Measurements from ENCODE around the gene PPP1R18.
A peak's percentile ranks its signal among the peaks of the same experiment; 100 is the strongest.

PPP1R18 gene

DNA sequence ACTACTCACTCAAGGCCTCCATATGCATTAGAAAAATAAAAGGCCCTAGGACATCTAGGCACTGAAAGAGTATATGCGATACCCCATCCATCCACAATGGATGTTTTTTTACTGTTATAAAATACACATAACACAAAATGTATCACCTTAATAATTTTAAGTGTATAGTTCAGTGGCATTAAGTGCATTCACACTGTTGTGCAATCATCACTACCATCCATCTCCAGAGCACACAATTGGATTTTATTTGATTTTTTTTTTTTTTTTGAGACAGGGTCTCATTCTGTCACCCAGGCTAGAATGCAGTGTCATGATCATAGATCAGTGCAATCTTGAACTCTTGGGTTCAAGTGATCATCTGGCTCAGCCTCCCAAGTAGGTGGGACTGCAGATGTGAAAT, 27.8 kb upstream of the PPP1R18 start:
- Histone ChIP-seq H3K4me2 (ENCODE audit: low read length, poor library complexity, severe bottlenecking) (no peak overlapping the region), H4K91ac (ENCODE audit: low read length) (no peak overlapping the region)
- no peak for DNase-seq

DNA sequence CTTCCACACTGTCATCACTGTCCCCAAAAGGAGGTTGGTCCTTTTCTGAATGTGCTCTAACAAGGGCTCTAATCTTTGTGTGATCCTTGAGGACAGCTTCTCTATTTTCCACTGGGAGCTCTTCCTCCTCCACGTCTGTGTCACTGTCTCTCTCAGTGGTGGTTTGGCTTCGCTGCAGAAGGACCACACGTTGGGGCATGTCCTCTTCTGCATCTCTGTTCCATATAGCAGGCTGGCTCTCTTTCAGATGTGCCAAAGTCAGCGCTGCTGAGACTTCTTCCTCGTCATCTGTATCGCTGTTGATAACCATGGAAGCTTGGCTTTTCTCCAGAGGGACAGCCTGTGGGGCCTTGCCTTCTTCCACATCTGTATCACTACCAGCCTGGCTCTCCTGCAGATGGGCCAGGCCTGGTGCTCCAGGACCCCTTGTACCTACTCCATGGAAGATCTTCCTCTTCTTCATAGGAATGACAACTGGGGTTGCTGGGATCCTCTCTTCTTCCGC, 26.0 kb upstream of the PPP1R18 start:
- H3K27ac ChIP-seq (ENCODE audit: low read length, poor library complexity, severe bottlenecking) = no peak overlapping the region
- no peak overlapping the region for H2AK5ac ChIP-seq (ENCODE audit: low read length, severe bottlenecking)
- peaks cover 10% of the 10 kb centered on the region for H3K4me1 ChIP-seq (ENCODE audit: control insufficient read depth, insufficient read depth, low read depth, low read length)
- H4K8ac ChIP-seq (ENCODE audit: low read length) = no peak overlapping the region
- peaks cover 30 to 71% of the 10 kb centered on the region in 2 experiments for H3K36me3 ChIP-seq (ENCODE audit: control insufficient read depth in 1 of 2, insufficient read depth in 2 of 2, low read depth in 1 of 2, low read length in 2 of 2)
- no peak for DNase-seq
- H2BK15ac ChIP-seq (ENCODE audit: low read depth, poor library complexity, severe bottlenecking) = no peak overlapping the region
- H3K9me3 ChIP-seq (ENCODE audit: control insufficient read depth, low read length) = no peaks in the 10 kb centered on the region
- H3K27me3 ChIP-seq (ENCODE audit: control insufficient read depth in 1 of 2, insufficient read depth in 1 of 2, low read length in 2 of 2) = no peaks in the 10 kb centered on the region
- H3K23ac ChIP-seq (ENCODE audit: low read length in 2 of 2) = no peak overlapping the region
- no peak overlapping the region for H2BK5ac ChIP-seq (ENCODE audit: low read depth, low read length, poor library complexity, severe bottlenecking)
- H3K4ac ChIP-seq (ENCODE audit: low read depth in 1 of 2, low read length in 2 of 2) = no peak overlapping the region
- H3K4me3 ChIP-seq (ENCODE audit: insufficient read depth in 1 of 2, low read depth in 1 of 2, low read length in 2 of 2) = no peak overlapping the region
- H3K14ac ChIP-seq (ENCODE audit: low read length in 2 of 2) = no peak overlapping the region
- H2BK120ac ChIP-seq (ENCODE audit: low read depth, low read length) = no peak overlapping the region
- peaks cover 31% of the 10 kb centered on the region for H3K79me1 ChIP-seq (replicated peaks; ENCODE audit: low read length, poor library complexity, severe bottlenecking)
- H2AFZ ChIP-seq (ENCODE audit: low read depth, low read length) = no peak overlapping the region
- no peak overlapping the region for H3K4me2 ChIP-seq (ENCODE audit: low read length, poor library complexity, severe bottlenecking)
- H2BK12ac ChIP-seq (ENCODE audit: low read length in 2 of 2) = no peak overlapping the region
- WGBS = 97% methylated on average over 7 of the region's 7 CpGs
- no peak overlapping the region for H3K18ac ChIP-seq (ENCODE audit: low read depth in 1 of 2, low read length in 2 of 2)
- H4K91ac ChIP-seq (ENCODE audit: low read length) = no peak overlapping the region
- H3K9ac ChIP-seq (ENCODE audit: low read length) = no peak overlapping the region

More for the DNA sequence above, 27.8 kb upstream of the PPP1R18 start:
- Histone ChIP-seq H3K23ac (ENCODE audit: low read length in 2 of 2) (no peak overlapping the region), H3K4ac (ENCODE audit: low read depth in 1 of 2, low read length in 2 of 2) (no peak overlapping the region), H2BK5ac (ENCODE audit: low read depth, low read length, poor library complexity, severe bottlenecking) (no peak overlapping the region), H3K27ac (ENCODE audit: low read length, poor library complexity, severe bottlenecking) (no peak overlapping the region), H3K9ac (ENCODE audit: low read length) (no peak overlapping the region), H4K8ac (ENCODE audit: low read length) (no peak overlapping the region), H3K18ac (ENCODE audit: low read depth in 1 of 2, low read length in 2 of 2) (no peak overlapping the region), H2BK120ac (ENCODE audit: low read depth, low read length) (no peak overlapping the region), H2BK15ac (ENCODE audit: low read depth, poor library complexity, severe bottlenecking) (no peak overlapping the region), H3K9me3 (ENCODE audit: control insufficient read depth, low read length) (no peaks in the 10 kb centered on the region), H3K36me3 (ENCODE audit: control insufficient read depth in 1 of 2, insufficient read depth in 2 of 2, low read depth in 1 of 2, low read length in 2 of 2) (peaks cover 30 to 57% of the 10 kb centered on the region in 2 experiments), H2AK5ac (ENCODE audit: low read length, severe bottlenecking) (no peak overlapping the region), H3K4me1 (ENCODE audit: control insufficient read depth, insufficient read depth, low read depth, low read length) (peaks cover 8% of the 10 kb centered on the region), H2AFZ (ENCODE audit: low read depth, low read length) (no peak overlapping the region), H2BK12ac (ENCODE audit: low read length in 2 of 2) (no peak overlapping the region), H3K14ac (ENCODE audit: low read length in 2 of 2) (no peak overlapping the region), H3K27me3 (ENCODE audit: control insufficient read depth in 1 of 2, insufficient read depth in 1 of 2, low read length in 2 of 2) (no peaks in the 10 kb centered on the region), H3K4me3 (ENCODE audit: insufficient read depth in 1 of 2, low read depth in 1 of 2, low read length in 2 of 2) (no peak overlapping the region), H3K79me1 (replicated peaks; ENCODE audit: low read length, poor library complexity, severe bottlenecking) (peaks cover 30% of the 10 kb centered on the region)
- no CpG with 5 or more reads among the region's 1 CpG for WGBS

DNA sequence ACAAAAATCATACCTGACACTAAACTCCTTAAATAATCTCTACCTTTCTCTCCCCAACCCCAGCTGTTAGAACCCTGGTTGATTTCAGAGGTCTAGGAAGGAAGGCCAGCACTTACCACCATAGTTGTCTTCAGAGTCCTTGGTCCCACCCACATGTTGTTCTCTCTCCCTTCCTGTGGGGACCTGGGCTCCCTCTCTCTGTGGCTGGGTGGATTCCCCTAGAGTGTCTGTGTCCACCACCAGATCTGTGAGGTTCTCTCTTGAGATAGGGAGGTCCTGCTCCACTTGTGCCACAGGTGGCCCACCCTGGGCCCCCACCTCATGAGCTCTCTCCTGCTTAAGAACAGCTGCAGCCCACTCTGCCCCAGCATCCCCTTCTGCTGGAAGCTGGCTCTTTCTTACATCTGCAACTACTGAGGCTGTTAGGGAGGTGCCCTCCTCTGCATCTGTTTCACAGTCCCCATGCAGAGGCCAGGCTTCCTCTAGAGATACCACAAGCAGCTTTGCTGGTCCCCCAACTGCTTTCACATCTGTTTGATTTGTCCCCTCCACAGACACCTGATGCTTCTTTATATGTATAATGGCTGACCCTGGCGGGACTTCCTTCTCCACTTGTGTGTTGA, 25.4 kb upstream of the PPP1R18 start:
- Histone ChIP-seq H2BK15ac (ENCODE audit: low read depth, poor library complexity, severe bottlenecking) (no peak overlapping the region), H3K36me3 (ENCODE audit: control insufficient read depth in 1 of 2, insufficient read depth in 2 of 2, low read depth in 1 of 2, low read length in 2 of 2) (peaks cover 30 to 77% of the 10 kb centered on the region in 2 experiments), H2AFZ (ENCODE audit: low read depth, low read length) (no peak overlapping the region), H3K23ac (ENCODE audit: low read length in 2 of 2) (no peak overlapping the region), H2BK5ac (ENCODE audit: low read depth, low read length, poor library complexity, severe bottlenecking) (no peak overlapping the region), H3K9me3 (ENCODE audit: control insufficient read depth, low read length) (no peaks in the 10 kb centered on the region), H3K9ac (ENCODE audit: low read length) (no peak overlapping the region), H3K79me1 (replicated peaks; ENCODE audit: low read length, poor library complexity, severe bottlenecking) (peaks cover 31% of the 10 kb centered on the region), H2BK12ac (ENCODE audit: low read length in 2 of 2) (no peak overlapping the region), H2BK120ac (ENCODE audit: low read depth, low read length) (no peak overlapping the region), H3K14ac (ENCODE audit: low read length in 2 of 2) (no peak overlapping the region), H3K27ac (ENCODE audit: low read length, poor library complexity, severe bottlenecking) (no peak overlapping the region), H3K4me3 (ENCODE audit: insufficient read depth in 1 of 2, low read depth in 1 of 2, low read length in 2 of 2) (no peak overlapping the region), H4K91ac (ENCODE audit: low read length) (no peak overlapping the region), H3K4me1 (ENCODE audit: control insufficient read depth, insufficient read depth, low read depth, low read length) (peaks cover 13% of the 10 kb centered on the region), H3K27me3 (ENCODE audit: control insufficient read depth in 1 of 2, insufficient read depth in 1 of 2, low read length in 2 of 2) (no peaks in the 10 kb centered on the region), H3K4me2 (ENCODE audit: low read length, poor library complexity, severe bottlenecking) (no peak overlapping the region), H2AK5ac (ENCODE audit: low read length, severe bottlenecking) (no peak overlapping the region), H3K4ac (ENCODE audit: low read depth in 1 of 2, low read length in 2 of 2) (no peak overlapping the region), H4K8ac (ENCODE audit: low read length) (no peak overlapping the region), H3K18ac (ENCODE audit: low read depth in 1 of 2, low read length in 2 of 2) (no peak overlapping the region)
- 100% methylated on average over 1 of the region's 1 CpG for WGBS
- DNase-seq = no peak

DNA sequence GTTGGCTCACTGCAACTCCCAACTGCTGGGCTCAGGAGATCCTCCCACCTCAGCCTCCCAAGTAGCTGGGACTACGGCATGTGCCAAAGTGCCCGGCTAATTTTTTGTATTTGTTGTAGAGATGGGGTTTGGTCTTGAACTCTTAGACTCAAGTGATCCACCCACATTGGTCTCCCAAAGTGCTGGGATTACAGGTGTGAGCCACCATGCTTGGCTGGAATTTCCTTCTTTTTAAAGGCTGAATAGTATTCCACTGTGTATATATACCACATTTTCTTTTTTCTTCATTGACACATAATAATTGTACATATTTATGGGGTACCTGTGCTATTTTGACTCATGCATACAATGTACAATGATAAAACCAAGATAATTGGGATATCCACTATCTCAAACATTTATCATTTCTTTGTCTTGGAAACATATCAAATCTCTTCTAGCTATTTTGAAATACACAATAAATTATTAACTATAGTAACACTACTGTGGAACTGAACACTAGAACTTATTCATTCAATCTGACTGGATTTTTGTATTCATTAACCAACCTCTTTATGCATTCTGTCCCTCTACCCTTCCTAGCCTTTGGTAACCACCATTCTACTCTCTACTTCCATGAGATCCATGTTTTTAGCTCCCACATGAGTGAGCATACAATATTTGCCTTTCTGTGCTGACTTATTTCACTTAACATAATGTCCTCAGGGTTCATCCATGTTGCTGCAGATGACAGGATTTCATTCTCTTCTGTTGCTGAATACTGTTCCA, 22.8 kb upstream of the PPP1R18 start:
- no peak overlapping the region for H3K14ac ChIP-seq (ENCODE audit: low read length in 2 of 2)
- no peak overlapping the region for H3K23ac ChIP-seq (ENCODE audit: low read length in 2 of 2)
- H3K4me1 ChIP-seq (ENCODE audit: control insufficient read depth, insufficient read depth, low read depth, low read length) = peaks cover 13% of the 10 kb centered on the region
- no peaks in the 10 kb centered on the region for H3K27me3 ChIP-seq (ENCODE audit: control insufficient read depth in 1 of 2, insufficient read depth in 1 of 2, low read length in 2 of 2)
- no CpG with 5 or more reads among the region's 2 CpGs for WGBS
- H3K18ac ChIP-seq (ENCODE audit: low read depth in 1 of 2, low read length in 2 of 2) = no peak overlapping the region
- H2AK5ac ChIP-seq (ENCODE audit: low read length, severe bottlenecking) = peak overlapping the region; percentile 76
- peaks cover 25% of the 10 kb centered on the region for H3K79me1 ChIP-seq (replicated peaks; ENCODE audit: low read length, poor library complexity, severe bottlenecking)
- H3K9me3 ChIP-seq (ENCODE audit: control insufficient read depth, low read length) = no peaks in the 10 kb centered on the region
- no peak overlapping the region for H4K91ac ChIP-seq (ENCODE audit: low read length)
- no peak overlapping the region for H2BK12ac ChIP-seq (ENCODE audit: low read length in 2 of 2)
- H3K4me2 ChIP-seq (ENCODE audit: low read length, poor library complexity, severe bottlenecking) = no peak overlapping the region
- H4K8ac ChIP-seq (ENCODE audit: low read length) = no peak overlapping the region
- H3K36me3 ChIP-seq (ENCODE audit: control insufficient read depth in 1 of 2, insufficient read depth in 2 of 2, low read depth in 1 of 2, low read length in 2 of 2) = peaks cover 44 to 86% of the 10 kb centered on the region in 2 experiments
- H3K9ac ChIP-seq (ENCODE audit: low read length) = no peak overlapping the region
- peak overlapping the region; percentile 81 for H3K27ac ChIP-seq (ENCODE audit: low read length, poor library complexity, severe bottlenecking)
- H2BK120ac ChIP-seq (ENCODE audit: low read depth, low read length) = no peak overlapping the region
- no peak overlapping the region for H3K4me3 ChIP-seq (ENCODE audit: insufficient read depth in 1 of 2, low read depth in 1 of 2, low read length in 2 of 2)
- H2BK5ac ChIP-seq (ENCODE audit: low read depth, low read length, poor library complexity, severe bottlenecking) = no peak overlapping the region
- H3K4ac ChIP-seq (ENCODE audit: low read depth in 1 of 2, low read length in 2 of 2) = no peak overlapping the region
- DNase-seq = no peak
- H2BK15ac ChIP-seq (ENCODE audit: low read depth, poor library complexity, severe bottlenecking) = no peak overlapping the region
- no peak overlapping the region for H2AFZ ChIP-seq (ENCODE audit: low read depth, low read length)
